Activated CD8-positive, alpha-beta memory T cell treated with anti-CD3 and anti-CD28 coated beads for 48 hours (primary cell): ENCODE results near the gene FCRL6.

Source experiments
- DNase-seq, 3 experiments: peaks; one replicate each; pipeline ENCODE4 v3.0.0-alpha.2; 2020; ENCODE audit warnings: low read depth in 2 of 3, low spot score in 2 of 3

The FCRL6 gene

GRCh38 chr1:159861218-159861617 is 59.1 kb downstream of the FCRL6 start:
- no peak for DNase-seq

GRCh38 chr1:159862031-159862430 is 59.9 kb downstream of the FCRL6 start:
- DNase-seq = no peak

- no peak for DNase-seq
Observed at GRCh38 chr1:159862557-159862956, 60.4 kb downstream of the FCRL6 start, which contains the start of gene VSIG8. VSIG8 (minus strand) TSS chr1:159862657; CDS start chr1:159862521, 136 bp downstream.

- DNase-seq = no peak
Observed at GRCh38 chr1:159864262-159864661, 62.1 kb downstream of the FCRL6 start.
